H1 (cell line): ENCODE results near the gene ACKR1.

ENCODE experiments used
- GTF2F1 ChIP-seq: IDR thresholded peaks from 2 replicates; pipeline ENCODE4 v1.6.1; 2012; ENCODE audit warnings: low read depth, low read length, improper control_type of control experiment, borderline replicate concordance
- SIN3A ChIP-seq, 2 experiments: IDR thresholded peaks in 1 of 2; conservative IDR thresholded peaks in 1 of 2; 2 replicates each; pipeline ENCODE4 v1.6.1; 2011 to 2012; ENCODE audit warnings: low read length in 2 of 2, improper control_type of control experiment in 1 of 2, low read depth in 1 of 2, mild to moderate bottlenecking in 1 of 2
- SP1 ChIP-seq: IDR thresholded peaks from 2 replicates; pipeline ENCODE4 v1.6.1; 2011; ENCODE audit warnings: low read depth, low read length
- TAF1 ChIP-seq: IDR thresholded peaks from 2 replicates; pipeline ENCODE4 v1.6.1; 2011; ENCODE audit warnings: mild to moderate bottlenecking, low read depth, low read length
- TBP ChIP-seq: IDR thresholded peaks from 2 replicates; pipeline ENCODE4 v1.6.1; 2011; ENCODE audit warnings: low read depth, low read length, improper control_type of control experiment
- YY1 ChIP-seq: IDR thresholded peaks from 2 replicates; pipeline ENCODE4 v1.6.1; 2011; ENCODE audit warnings: low read depth, mild to moderate bottlenecking, low read length
- TF ChIP-seq, protein P1 (sequence below), 3 experiments: IDR thresholded peaks; 1 replicate in 2 of 3; 2 replicates in 1 of 3; pipeline versions ENCODE4 v1.5.1 to v1.6.1; 2011; ENCODE audit warnings: low read length in 3 of 3, mild to moderate bottlenecking in 3 of 3, inconsistent platforms in 2 of 3, low read depth in 1 of 3, moderate library complexity in 1 of 3; ENCODE audit not compliant: insufficient read depth in 1 of 3; ENCODE audit errors: control extremely low read depth in 1 of 3
- TF ChIP-seq, protein P2 (sequence below): IDR thresholded peaks from 2 replicates; pipeline ENCODE4 v1.6.1; 2012; ENCODE audit warnings: inconsistent platforms

- TF ChIP-seq GTF2F1 = no peak
- no peak for TF ChIP-seq TBP
- no peak for TF ChIP-seq TAF1
- TF ChIP-seq SP1 = no peak
- TF ChIP-seq SIN3A (conservative IDR thresholded peaks at IDR 0.05 in 1 of 2, IDR thresholded peaks at IDR 0.05 in 1 of 2; ENCODE audit: low read depth in 1 of 2, low read length in 2 of 2) = no peak
- TF ChIP-seq, protein P1, sequence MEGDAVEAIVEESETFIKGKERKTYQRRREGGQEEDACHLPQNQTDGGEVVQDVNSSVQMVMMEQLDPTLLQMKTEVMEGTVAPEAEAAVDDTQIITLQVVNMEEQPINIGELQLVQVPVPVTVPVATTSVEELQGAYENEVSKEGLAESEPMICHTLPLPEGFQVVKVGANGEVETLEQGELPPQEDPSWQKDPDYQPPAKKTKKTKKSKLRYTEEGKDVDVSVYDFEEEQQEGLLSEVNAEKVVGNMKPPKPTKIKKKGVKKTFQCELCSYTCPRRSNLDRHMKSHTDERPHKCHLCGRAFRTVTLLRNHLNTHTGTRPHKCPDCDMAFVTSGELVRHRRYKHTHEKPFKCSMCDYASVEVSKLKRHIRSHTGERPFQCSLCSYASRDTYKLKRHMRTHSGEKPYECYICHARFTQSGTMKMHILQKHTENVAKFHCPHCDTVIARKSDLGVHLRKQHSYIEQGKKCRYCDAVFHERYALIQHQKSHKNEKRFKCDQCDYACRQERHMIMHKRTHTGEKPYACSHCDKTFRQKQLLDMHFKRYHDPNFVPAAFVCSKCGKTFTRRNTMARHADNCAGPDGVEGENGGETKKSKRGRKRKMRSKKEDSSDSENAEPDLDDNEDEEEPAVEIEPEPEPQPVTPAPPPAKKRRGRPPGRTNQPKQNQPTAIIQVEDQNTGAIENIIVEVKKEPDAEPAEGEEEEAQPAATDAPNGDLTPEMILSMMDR (IDR thresholded peaks at IDR 0.05; ENCODE audit: control extremely low read depth in 1 of 3, insufficient read depth in 1 of 3, low read depth in 1 of 3, low read length in 3 of 3) = no peak
- TF ChIP-seq YY1 = no peak
- TF ChIP-seq, protein P2, sequence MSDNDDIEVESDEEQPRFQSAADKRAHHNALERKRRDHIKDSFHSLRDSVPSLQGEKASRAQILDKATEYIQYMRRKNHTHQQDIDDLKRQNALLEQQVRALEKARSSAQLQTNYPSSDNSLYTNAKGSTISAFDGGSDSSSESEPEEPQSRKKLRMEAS = no peak
Observed at GRCh38 chr1:159170639-159171038, 34.0 kb upstream of the ACKR1 start.
